Activated naive CD8-positive, alpha-beta T cell treated with anti-CD3 and anti-CD28 coated beads, Interleukin-2, amount 50 U/mL, for 24 hours (primary cell): Measurements from ENCODE around the gene SP4.

ENCODE experiments used
- ATAC-seq: fragments of 150-1000 bp; cut with Tn5 transposase; one replicate; pipeline ENCODE4 v1.10.0; 2021
- DNase-seq: peaks from one replicate; pipeline ENCODE4 v3.0.0; 2021
- H3K27ac Mint-ChIP-seq: one replicate; pipeline ENCODE4 v1.8.0; 2021; ENCODE audit warnings: mild to moderate bottlenecking, mixed read lengths
- H3K27me3 Mint-ChIP-seq: one replicate; pipeline ENCODE4 v1.8.0; 2021; ENCODE audit warnings: mixed read lengths
- H3K36me3 Mint-ChIP-seq: one replicate; pipeline ENCODE4 v1.8.0; 2021; ENCODE audit warnings: low read depth, mixed read lengths
- H3K4me1 Mint-ChIP-seq: one replicate; pipeline ENCODE4 v1.8.0; 2021; ENCODE audit warnings: mixed read lengths
- H3K4me3 Mint-ChIP-seq: one replicate; pipeline ENCODE4 v1.8.0; 2021; ENCODE audit warnings: mild to moderate bottlenecking, moderate library complexity, mixed read lengths
- H3K9me3 Mint-ChIP-seq: one replicate; pipeline ENCODE4 v1.8.0; 2021; ENCODE audit warnings: mixed read lengths

The SP4 gene

GRCh38 chr7:21463524-21463923 is 35.6 kb downstream of the SP4 start:
- H3K4me1 Mint-ChIP-seq = peaks cover 28% of the 10 kb centered on the region
- peaks cover 9% of the 10 kb centered on the region for H3K9me3 Mint-ChIP-seq
- DNase-seq = no peak
- H3K27me3 Mint-ChIP-seq = no peaks in the 10 kb centered on the region
- ATAC-seq = no peak
- no peak overlapping the region for H3K4me3 Mint-ChIP-seq
- no peak overlapping the region for H3K27ac Mint-ChIP-seq
- peaks cover 39% of the 10 kb centered on the region for H3K36me3 Mint-ChIP-seq

GRCh38 chr7:21468969-21469368 is 41.1 kb downstream of the SP4 start:
- Mint-ChIP-seq H3K27ac (no peak overlapping the region), H3K4me3 (no peak overlapping the region), H3K9me3 (peaks cover 5% of the 10 kb centered on the region), H3K27me3 (no peaks in the 10 kb centered on the region), H3K4me1 (peaks cover 19% of the 10 kb centered on the region), H3K36me3 (peaks cover 12% of the 10 kb centered on the region)
- DNase-seq = no peak
- no peak for ATAC-seq

- no peaks in the 10 kb centered on the region for H3K27me3 Mint-ChIP-seq
- H3K27ac Mint-ChIP-seq = no peak overlapping the region
- H3K4me1 Mint-ChIP-seq = peaks cover 21% of the 10 kb centered on the region
- H3K4me3 Mint-ChIP-seq = no peak overlapping the region
- ATAC-seq = no peak
- peaks cover 5% of the 10 kb centered on the region for H3K9me3 Mint-ChIP-seq
- DNase-seq = no peak
- H3K36me3 Mint-ChIP-seq = peaks cover 12% of the 10 kb centered on the region
These were observed 42.0 kb downstream of the SP4 start for GRCh38 chr7:21469894-21470293.

GRCh38 chr7:21472029-21472428 is 44.1 kb downstream of the SP4 start:
- Mint-ChIP-seq H3K27me3 (no peaks in the 10 kb centered on the region), H3K9me3 (peaks cover 5% of the 10 kb centered on the region), H3K36me3 (peaks cover 10% of the 10 kb centered on the region), H3K27ac (no peak overlapping the region), H3K4me1 (peaks cover 21% of the 10 kb centered on the region), H3K4me3 (no peak overlapping the region)
- ATAC-seq = no peak
- no peak for DNase-seq

- no peaks in the 10 kb centered on the region for H3K27me3 Mint-ChIP-seq
- H3K36me3 Mint-ChIP-seq = peaks cover 34% of the 10 kb centered on the region
- H3K27ac Mint-ChIP-seq = no peak overlapping the region
- H3K9me3 Mint-ChIP-seq = no peaks in the 10 kb centered on the region
- H3K4me1 Mint-ChIP-seq = peaks cover 31% of the 10 kb centered on the region
- ATAC-seq (no peak), DNase-seq (no peak)
- H3K4me3 Mint-ChIP-seq = no peak overlapping the region
These were observed 48.5 kb downstream of the SP4 start for GRCh38 chr7:21476429-21476828.

- H3K4me3 Mint-ChIP-seq = no peak overlapping the region
- no peak overlapping the region for H3K27ac Mint-ChIP-seq
- no peaks in the 10 kb centered on the region for H3K9me3 Mint-ChIP-seq
- H3K36me3 Mint-ChIP-seq = peaks cover 46% of the 10 kb centered on the region
- peaks cover 33% of the 10 kb centered on the region for H3K4me1 Mint-ChIP-seq
- DNase-seq = no peak
- no peak for ATAC-seq
- no peaks in the 10 kb centered on the region for H3K27me3 Mint-ChIP-seq
These were observed 53.0 kb downstream of the SP4 start for GRCh38 chr7:21480693-21481403.

- H3K9me3 Mint-ChIP-seq = peaks cover 8% of the 10 kb centered on the region
- peaks cover 17% of the 10 kb centered on the region for H3K4me1 Mint-ChIP-seq
- peaks cover 49% of the 10 kb centered on the region for H3K36me3 Mint-ChIP-seq
- no peak overlapping the region for H3K27ac Mint-ChIP-seq
- ATAC-seq = no peak
- H3K27me3 Mint-ChIP-seq = no peaks in the 10 kb centered on the region
- DNase-seq = no peak
- H3K4me3 Mint-ChIP-seq = no peak overlapping the region
These were observed 58.6 kb downstream of the SP4 start for GRCh38 chr7:21486511-21486910.

GRCh38 chr7:21495731-21496130 is 67.8 kb downstream of the SP4 start:
- H3K4me1 Mint-ChIP-seq = no peaks in the 10 kb centered on the region
- H3K4me3 Mint-ChIP-seq = no peak overlapping the region
- peaks cover 40% of the 10 kb centered on the region for H3K9me3 Mint-ChIP-seq
- no peaks in the 10 kb centered on the region for H3K27me3 Mint-ChIP-seq
- H3K27ac Mint-ChIP-seq = no peak overlapping the region
- DNase-seq (no peak), ATAC-seq (no peak)
- H3K36me3 Mint-ChIP-seq = peaks cover 74% of the 10 kb centered on the region

GRCh38 chr7:21497072-21497471 is 69.2 kb downstream of the SP4 start:
- DNase-seq = no peak
- Mint-ChIP-seq H3K9me3 (peaks cover 37% of the 10 kb centered on the region), H3K27ac (no peak overlapping the region), H3K36me3 (peaks cover 76% of the 10 kb centered on the region), H3K4me1 (no peaks in the 10 kb centered on the region), H3K4me3 (no peak overlapping the region), H3K27me3 (no peaks in the 10 kb centered on the region)
- ATAC-seq = no peak

- Mint-ChIP-seq H3K27ac (no peak overlapping the region), H3K9me3 (peaks cover 45% of the 10 kb centered on the region), H3K4me3 (no peak overlapping the region), H3K4me1 (no peaks in the 10 kb centered on the region), H3K27me3 (no peaks in the 10 kb centered on the region), H3K36me3 (peaks cover 73% of the 10 kb centered on the region)
- ATAC-seq (no peak), DNase-seq (no peak)
These were observed 72.4 kb downstream of the SP4 start for GRCh38 chr7:21500117-21500832.

- Mint-ChIP-seq H3K4me3 (no peak overlapping the region), H3K27ac (no peak overlapping the region), H3K27me3 (no peaks in the 10 kb centered on the region), H3K4me1 (no peaks in the 10 kb centered on the region), H3K36me3 (peaks cover 74% of the 10 kb centered on the region), H3K9me3 (peaks cover 42% of the 10 kb centered on the region)
- DNase-seq (no peak), ATAC-seq (no peak)
These were observed 76.1 kb downstream of the SP4 start for GRCh38 chr7:21504021-21504420.

- no peaks in the 10 kb centered on the region for H3K27me3 Mint-ChIP-seq
- H3K36me3 Mint-ChIP-seq = peaks cover 55% of the 10 kb centered on the region
- DNase-seq (peak; percentile 29), ATAC-seq (no peak)
- no peak overlapping the region for H3K4me3 Mint-ChIP-seq
- H3K4me1 Mint-ChIP-seq = no peaks in the 10 kb centered on the region
- no peak overlapping the region for H3K27ac Mint-ChIP-seq
- H3K9me3 Mint-ChIP-seq = peaks cover 30% of the 10 kb centered on the region
These were observed 79.9 kb downstream of the SP4 start for GRCh38 chr7:21507627-21508343.

- H3K36me3 Mint-ChIP-seq = peaks cover 50% of the 10 kb centered on the region
These were observed 80.7 kb downstream of the SP4 start for GRCh38 chr7:21508538-21508937.

GRCh38 chr7:21514062-21514461 is 86.2 kb downstream of the SP4 start:
- Mint-ChIP-seq H3K27me3 (no peaks in the 10 kb centered on the region), H3K9me3 (no peaks in the 10 kb centered on the region), H3K36me3 (peaks cover 8% of the 10 kb centered on the region), H3K27ac (no peak overlapping the region), H3K4me1 (no peaks in the 10 kb centered on the region), H3K4me3 (no peak overlapping the region)
- ATAC-seq (no peak), DNase-seq (no peak)

More at GRCh38 chr7:21508538-21508937, 80.7 kb downstream of the SP4 start:
- H3K9me3 Mint-ChIP-seq = peaks cover 28% of the 10 kb centered on the region
- H3K27ac Mint-ChIP-seq = no peak overlapping the region
- H3K4me1 Mint-ChIP-seq = no peaks in the 10 kb centered on the region
- DNase-seq = no peak
- H3K4me3 Mint-ChIP-seq = no peak overlapping the region
- ATAC-seq = no peak
- no peaks in the 10 kb centered on the region for H3K27me3 Mint-ChIP-seq

GRCh38 chr7:21524680-21525079 is 96.8 kb downstream of the SP4 start:
- Mint-ChIP-seq H3K4me3 (no peak overlapping the region), H3K36me3 (no peaks in the 10 kb centered on the region), H3K9me3 (no peaks in the 10 kb centered on the region), H3K4me1 (no peaks in the 10 kb centered on the region), H3K27me3 (no peaks in the 10 kb centered on the region), H3K27ac (no peak overlapping the region)
- ATAC-seq (no peak), DNase-seq (no peak)
